ENCODE data around the gene CDH23.

Gene CDH23

DNA sequence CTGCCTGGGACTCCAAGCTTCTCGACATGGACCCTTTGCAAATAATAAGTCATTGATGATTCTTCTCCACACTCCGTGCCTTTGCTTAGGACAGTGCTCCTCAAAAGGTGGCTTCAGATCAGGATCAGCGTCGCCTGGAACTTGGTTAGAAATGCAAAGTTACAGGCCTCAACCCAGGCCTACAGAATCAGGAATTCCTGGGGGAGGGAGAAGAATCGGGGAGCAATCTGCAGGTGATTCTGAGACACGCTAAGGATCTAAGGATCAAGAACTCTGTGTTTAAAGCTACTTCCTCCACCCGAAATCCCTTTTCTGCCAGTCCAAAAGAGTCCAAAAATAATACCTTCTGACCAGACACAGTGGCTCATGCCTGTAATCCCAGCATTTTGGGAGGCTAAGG is 244.7 kb downstream of the CDH23 start:
- no peak overlapping the region for H3K4me3 ChIP-seq (ENCODE audit: control insufficient read depth, low read depth, low read length)
- no peak for DNase-seq (ENCODE audit: low read depth)
- TF ChIP-seq, protein P1, sequence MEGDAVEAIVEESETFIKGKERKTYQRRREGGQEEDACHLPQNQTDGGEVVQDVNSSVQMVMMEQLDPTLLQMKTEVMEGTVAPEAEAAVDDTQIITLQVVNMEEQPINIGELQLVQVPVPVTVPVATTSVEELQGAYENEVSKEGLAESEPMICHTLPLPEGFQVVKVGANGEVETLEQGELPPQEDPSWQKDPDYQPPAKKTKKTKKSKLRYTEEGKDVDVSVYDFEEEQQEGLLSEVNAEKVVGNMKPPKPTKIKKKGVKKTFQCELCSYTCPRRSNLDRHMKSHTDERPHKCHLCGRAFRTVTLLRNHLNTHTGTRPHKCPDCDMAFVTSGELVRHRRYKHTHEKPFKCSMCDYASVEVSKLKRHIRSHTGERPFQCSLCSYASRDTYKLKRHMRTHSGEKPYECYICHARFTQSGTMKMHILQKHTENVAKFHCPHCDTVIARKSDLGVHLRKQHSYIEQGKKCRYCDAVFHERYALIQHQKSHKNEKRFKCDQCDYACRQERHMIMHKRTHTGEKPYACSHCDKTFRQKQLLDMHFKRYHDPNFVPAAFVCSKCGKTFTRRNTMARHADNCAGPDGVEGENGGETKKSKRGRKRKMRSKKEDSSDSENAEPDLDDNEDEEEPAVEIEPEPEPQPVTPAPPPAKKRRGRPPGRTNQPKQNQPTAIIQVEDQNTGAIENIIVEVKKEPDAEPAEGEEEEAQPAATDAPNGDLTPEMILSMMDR (IDR thresholded peaks at IDR 0.05; ENCODE audit: control insufficient read depth, insufficient read depth, low read depth, low read length, missing control alignments), result no peak

GRCh38 chr10:71641986-71642385 is 245.3 kb downstream of the CDH23 start:
- DNase-seq (ENCODE audit: low read depth), result no peak
- H3K4me3 ChIP-seq (ENCODE audit: control insufficient read depth, low read depth, low read length), result no peak overlapping the region
- TF ChIP-seq, protein P1 (IDR thresholded peaks at IDR 0.05; ENCODE audit: control insufficient read depth, insufficient read depth, low read depth, low read length, missing control alignments), result no peak

DNA sequence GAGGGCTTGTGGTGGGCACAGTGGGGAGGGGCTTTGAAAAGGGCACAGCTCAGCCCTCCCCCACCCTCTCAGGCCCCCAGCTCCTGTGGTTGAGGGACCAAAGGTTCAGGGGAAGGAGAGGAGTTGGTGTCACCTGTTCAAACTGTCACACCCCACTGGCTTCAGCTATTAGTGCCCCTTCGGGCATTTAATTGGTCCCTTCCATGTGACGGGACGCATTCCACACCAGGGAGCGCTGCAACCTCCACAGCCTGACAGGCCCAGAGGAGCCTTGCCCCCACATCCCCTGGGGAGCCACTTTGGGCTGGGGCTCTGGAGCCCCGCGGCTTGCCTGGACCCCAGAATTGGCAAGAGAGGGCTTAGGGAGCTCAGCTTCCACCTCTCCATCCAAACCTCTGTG is 247.2 kb downstream of the CDH23 start:
- TF ChIP-seq, protein P1 (IDR thresholded peaks at IDR 0.05; ENCODE audit: control insufficient read depth, insufficient read depth, low read depth, low read length, missing control alignments), result no peak
- no peak for DNase-seq (ENCODE audit: low read depth)
- no peak overlapping the region for H3K4me3 ChIP-seq (ENCODE audit: control insufficient read depth, low read depth, low read length)

DNA sequence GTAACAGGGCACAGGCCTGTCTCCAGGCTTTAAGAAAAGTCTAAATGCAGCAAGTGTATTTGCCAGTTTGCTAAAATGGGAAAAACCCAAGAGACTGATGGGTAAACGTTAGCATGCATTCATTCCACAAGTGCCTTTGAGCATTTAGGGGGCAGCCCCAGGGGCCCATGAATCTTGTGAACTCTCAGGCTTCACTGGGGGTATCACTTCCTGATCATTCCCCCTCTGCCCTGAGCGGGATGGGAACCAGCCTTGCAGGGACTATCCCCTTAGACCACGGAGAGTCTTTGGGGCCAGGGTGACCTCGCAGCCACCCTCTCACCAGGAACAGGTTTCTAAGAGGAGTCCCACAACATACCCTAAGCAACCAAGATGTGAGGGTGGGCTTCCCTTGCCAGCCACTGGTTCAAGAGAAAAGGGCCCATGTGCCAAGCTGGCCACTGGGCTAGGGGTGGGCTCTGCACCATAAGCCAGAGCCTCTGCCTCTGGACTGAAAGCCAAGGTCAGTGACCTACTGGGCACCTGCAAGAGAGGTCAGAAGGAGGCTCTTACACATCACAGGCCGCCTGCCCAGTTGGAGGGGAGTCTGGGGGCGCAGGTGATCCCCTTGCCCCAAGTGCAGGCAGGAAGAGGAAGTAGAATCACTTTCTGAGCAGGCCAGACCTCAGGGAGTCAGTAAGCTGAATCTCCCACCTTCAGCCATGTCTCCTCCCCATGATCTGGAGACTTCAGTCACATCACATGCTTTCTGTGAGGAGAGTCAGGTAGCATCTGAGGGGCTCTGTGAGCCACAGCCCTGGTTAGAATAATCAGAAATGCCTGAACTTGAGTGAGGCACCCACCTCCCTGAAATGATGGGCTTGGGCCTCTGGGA is 247.8 kb downstream of the CDH23 start:
- no peak overlapping the region for H3K4me3 ChIP-seq (ENCODE audit: control insufficient read depth, low read depth, low read length)

DNA sequence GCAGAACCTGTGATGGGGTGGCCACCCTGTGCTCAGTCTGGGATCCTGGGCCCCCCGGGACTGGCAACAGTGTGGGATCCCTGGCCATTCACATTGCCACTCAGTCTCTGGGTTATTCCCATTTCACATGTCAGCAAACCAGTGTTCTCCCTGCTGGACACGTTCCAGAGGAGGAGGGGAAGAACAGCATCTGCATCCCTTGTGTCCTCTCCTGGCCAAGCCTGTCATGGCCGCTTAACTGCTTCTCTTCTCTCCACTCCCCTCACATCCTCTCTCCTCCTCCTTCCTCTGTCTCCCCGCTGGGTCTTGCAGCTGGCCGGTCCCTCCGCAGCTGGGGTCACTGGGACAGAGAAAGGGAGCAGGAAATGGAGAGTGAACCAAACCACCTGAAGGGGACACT is 248.5 kb downstream of the CDH23 start:
- no peak overlapping the region for H3K4me3 ChIP-seq (ENCODE audit: control insufficient read depth, low read depth, low read length)
- TF ChIP-seq, protein P1 (IDR thresholded peaks at IDR 0.05; ENCODE audit: control insufficient read depth, insufficient read depth, low read depth, low read length, missing control alignments), result no peak
- DNase-seq (ENCODE audit: low read depth), result no peak

More for the DNA sequence above, 247.8 kb downstream of the CDH23 start:
- DNase-seq (ENCODE audit: low read depth), result no peak
- TF ChIP-seq, protein P1 (IDR thresholded peaks at IDR 0.05; ENCODE audit: control insufficient read depth, insufficient read depth, low read depth, low read length, missing control alignments), result no peak

GRCh38 chr10:71646037-71646436 is 249.3 kb downstream of the CDH23 start:
- TF ChIP-seq, protein P1 (IDR thresholded peaks at IDR 0.05; ENCODE audit: control insufficient read depth, insufficient read depth, low read depth, low read length, missing control alignments), result no peak
- H3K4me3 ChIP-seq (ENCODE audit: control insufficient read depth, low read depth, low read length), result no peak overlapping the region
- DNase-seq (ENCODE audit: low read depth), result no peak
